Islet of Langerhans (tissue), 1 donor: ENCODE measurements around the gene RFNG.

Source experiments
- FAIRE-seq: peaks from one replicate; lab custom pipeline; 2011; peaks lifted over from hg19 to GRCh38; lab: Jason Lieb, UNC

The RFNG gene

DNA sequence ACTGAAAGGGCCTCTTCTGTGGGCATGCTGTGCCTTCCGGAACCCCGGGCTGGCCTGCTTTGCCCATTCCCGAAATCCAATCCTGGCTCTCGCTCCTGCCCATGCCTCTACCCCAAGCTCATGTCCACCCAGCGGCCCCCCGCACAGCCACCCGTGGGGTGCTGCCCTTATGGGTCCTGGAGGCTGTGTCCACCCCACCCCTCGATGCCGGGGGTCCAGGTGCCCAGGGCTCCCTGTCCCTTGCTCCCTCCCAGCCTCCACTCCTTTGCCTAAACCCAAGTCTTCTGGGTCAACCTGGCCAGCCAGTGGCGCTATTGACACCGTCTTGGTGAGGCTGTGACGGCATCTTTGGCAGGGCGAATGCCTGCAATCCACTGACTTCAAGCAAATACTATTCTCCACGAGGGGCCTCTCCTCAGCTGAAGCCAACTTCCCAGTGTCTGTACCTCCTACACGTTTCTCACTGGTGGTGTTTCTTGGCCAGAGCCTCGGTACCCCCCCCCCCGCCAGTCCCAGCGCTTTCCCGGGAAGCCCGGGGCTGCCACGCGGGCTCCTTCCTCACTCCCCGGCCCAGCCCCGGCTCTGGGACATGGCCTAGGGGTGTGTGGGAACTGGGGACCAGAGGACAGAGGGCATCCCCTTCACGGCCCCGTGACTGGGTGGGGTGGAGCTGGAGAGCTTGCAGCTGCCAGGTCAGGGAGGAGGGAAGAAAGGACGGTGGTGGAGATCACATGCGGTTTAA, 26.2 kb upstream of the RFNG start:
- FAIRE-seq: no peak

DNA sequence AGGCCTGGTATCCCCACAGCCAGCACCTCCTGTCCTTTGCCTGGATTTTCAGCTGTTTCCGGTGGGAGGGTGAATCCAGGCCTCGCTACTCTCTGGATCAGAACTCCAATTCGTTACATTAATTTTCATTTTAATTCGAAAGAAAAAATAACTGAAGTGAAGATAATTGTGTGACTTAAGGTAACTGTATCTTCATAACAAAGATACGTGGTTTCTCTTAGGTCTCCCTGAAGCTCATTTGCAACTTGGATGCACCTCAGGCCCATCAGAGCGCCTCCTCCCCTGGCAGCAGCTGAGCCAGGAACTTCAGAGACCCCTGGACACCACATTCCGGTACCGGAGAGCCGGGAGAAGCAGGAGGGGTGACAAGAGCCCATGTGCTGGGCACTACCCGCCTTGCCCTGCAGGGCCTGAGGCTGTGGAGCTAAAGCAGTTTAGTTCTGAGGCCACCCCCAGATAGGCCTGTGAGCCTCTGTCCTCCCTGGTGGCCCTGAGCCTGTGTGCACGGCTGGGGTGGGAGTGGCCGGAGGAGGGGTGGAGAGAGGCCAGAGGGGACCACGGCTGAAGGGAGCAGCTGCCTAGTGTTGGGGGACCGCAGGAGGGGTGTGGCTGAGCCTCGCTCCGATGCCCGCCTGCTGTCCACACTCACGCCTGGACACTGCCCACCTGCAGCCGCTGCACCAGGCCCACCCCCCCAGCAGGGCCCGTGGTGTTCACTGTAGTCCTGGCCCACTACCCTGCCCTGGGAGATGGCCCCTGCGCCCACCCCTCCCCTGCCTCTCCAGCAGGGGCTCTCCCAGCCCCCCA, 25.4 kb upstream of the RFNG start:
- FAIRE-seq: no peak

DNA sequence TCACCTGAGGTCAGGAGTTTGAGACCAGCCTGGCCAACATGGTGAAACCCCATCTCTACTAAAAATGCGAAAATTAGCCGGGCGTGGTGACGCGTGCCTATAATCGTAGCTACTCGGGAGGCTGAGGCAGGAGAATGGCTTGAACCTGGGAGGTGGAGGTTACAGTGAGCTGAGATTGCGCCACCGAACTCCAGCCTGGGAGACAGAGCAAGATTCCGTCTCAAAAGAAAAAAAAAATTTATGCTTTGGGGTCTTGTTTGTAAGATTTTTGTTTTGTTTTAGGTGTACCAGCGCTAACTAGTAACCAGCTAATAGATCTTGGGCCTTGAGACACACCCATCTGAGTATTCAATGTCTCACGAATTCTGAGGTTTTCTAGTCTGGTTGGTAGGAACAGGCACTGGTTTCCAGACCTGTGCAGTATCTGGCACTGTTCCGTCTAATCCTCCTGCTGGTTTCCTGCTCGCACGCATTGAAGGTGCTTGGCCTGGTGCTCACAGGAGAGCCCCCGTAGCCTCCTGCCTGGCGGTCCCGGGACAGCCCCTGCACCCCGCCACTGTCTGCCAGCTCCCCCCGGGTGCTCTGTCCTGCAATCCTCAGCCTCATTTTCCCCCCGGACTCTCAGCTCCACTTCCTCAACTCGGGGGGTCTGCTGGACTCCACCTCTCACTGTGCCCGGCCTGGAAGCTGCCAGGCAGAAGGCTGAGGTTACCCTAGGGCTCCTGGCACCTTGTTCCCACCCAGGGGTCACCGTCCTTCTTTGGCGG, 24.6 kb upstream of the RFNG start:
- no peak for FAIRE-seq

DNA sequence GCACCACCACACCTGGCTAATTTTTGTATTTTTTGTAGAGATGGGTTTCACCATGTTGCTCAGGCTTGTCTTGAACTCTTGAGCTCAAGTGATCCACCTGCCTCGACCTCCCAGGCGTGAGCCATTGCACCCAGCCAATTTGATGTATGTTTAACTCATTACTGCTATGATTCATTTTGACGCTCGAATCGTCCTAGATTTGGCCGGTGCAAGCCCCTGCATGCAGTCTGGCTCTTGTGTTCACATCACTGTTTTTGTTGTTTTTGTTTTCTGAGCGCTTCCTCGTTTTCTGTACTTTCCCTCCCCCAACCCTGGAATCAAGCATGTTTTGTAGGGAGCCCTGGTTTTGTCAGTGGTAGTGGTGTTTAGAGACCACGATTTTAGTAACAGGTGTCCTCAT, 21.8 kb upstream of the RFNG start:
- no peak for FAIRE-seq

DNA sequence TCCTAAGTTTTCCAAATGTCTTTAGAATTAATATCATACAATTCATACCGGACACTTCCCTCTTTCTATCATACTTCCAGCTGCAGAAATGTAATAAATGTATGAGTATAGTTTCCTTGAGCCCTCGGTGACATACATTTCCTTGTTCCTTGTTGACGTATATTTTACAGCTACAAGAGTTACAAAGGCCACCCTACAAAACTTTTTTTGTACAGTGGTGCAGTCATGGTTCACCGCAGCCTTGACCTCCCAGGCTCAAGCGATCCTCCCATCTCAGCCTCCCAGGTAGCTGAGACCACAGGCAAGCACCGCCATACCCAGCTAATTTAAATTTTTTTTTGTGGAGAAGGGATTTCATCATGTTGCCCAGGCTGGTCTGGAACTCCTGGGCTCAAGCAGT, 21.2 kb upstream of the RFNG start:
- no peak for FAIRE-seq

DNA sequence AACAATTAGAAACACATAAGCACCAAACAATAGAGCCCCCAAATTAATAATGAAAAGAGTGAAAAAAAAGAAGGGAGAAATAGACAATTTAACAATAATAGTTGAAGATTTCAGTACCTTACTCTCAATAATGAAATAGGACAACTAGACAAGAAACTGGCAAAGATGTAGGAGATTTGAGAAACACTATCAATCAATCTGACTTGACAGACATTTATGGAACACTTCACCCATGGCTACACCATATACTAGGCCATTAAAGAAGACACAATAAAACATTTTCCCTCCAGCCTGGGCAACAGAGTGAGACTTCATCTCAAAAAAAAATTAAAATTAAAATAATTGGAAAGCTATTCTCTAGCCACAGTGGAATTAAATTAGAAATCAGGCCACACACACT, 19.0 kb upstream of the RFNG start:
- no peak for FAIRE-seq

DNA sequence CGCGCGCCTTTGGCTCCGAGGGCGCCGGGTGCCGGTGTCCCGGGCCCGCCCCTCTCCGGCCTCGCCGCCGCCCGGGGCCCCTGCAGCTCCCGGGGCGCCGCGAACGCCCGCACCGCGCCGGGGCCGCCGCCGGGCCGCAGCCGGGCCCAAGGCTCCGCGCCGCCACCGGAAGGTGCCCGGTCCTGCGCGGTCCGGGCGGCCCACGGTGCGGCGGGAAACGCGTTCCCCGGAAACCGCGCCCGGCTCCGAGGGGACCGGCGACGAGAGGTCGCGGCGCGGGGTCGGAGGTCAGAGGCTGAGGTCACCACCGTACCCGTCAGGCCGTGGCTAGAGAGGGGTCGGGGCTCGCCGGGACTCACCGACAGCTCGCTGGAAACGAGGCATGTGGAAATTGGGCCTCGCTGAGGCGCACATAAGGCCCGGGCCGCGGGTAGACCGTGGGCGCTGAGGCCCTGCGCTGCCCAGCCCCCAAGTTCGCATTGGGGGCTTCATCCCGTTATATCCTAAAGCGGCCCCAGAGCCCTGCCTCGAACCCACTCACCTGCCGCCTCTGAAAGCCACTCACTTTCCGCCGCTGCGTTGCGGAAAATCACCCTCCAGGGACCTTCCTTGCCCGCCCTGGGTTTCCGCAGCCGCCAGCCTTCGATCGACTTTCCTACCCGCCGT, 14.2 kb upstream of the RFNG start, which contains the start of gene DUS1L:
Gene DUS1L (minus strand): TSS at position 167 of the 666 bp plus-strand sequence. CDS start 745 bp downstream, outside the sequence.
- no peak for FAIRE-seq

DNA sequence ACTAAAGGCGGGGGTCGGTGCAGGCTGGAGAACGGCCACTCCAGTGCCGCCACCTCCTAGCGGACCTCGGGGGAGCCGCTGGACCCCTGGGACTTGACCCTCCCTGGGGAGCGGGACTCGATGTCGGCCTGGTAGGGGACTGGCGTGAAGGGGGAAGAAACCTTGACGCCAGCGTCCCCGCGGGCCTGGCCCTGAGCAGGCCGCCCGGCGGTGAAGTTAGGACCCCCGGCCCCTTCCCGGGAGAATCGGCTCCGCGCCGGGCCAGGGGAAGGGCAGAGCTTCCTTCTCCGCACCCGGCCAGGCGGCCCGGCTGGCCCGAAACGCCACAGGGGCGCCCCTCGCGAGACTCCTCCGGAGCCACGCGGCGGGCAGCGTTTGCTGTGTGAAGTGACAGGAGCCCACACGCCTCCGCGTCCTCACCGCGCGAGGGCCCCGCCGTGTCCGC, 13.6 kb upstream of the RFNG start:
- FAIRE-seq: no peak

DNA sequence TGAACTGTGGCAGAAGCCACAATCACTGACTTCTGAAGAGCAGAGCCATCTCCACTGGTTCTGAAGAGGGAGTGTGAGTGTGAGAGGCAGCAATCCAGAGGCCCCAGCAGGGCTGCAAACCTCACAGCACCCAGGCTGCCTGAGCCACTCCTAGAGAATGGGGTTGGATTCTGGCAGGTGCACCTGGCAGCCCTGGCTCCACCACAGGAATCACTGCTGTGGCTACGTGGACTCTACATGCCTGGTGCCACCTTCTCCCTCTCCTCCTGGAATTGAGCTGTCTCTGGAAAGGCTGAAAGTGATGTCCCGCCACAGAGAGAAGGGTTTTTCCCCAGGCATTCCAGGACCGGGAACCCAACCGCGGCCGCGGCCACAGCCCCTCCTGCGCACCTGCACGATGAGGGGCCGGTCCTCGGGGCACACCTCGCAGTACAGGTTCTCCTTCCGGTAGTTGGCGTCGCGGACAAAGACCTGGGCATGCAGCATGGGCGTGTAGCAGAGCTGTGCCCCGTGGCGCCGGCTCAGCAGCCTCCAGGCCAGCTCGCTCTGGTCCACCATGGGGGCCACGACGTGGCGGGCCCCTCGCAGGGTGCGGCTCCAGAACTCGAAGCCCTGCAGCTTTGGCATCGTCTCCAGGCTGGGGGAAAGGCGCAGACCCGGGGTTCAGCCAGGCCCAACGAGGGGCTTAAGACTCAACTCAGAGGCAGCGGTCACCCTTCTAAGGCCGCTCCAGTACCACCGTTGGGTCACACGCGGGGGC, 13.0 kb upstream of the RFNG start:
- FAIRE-seq: no peak

DNA sequence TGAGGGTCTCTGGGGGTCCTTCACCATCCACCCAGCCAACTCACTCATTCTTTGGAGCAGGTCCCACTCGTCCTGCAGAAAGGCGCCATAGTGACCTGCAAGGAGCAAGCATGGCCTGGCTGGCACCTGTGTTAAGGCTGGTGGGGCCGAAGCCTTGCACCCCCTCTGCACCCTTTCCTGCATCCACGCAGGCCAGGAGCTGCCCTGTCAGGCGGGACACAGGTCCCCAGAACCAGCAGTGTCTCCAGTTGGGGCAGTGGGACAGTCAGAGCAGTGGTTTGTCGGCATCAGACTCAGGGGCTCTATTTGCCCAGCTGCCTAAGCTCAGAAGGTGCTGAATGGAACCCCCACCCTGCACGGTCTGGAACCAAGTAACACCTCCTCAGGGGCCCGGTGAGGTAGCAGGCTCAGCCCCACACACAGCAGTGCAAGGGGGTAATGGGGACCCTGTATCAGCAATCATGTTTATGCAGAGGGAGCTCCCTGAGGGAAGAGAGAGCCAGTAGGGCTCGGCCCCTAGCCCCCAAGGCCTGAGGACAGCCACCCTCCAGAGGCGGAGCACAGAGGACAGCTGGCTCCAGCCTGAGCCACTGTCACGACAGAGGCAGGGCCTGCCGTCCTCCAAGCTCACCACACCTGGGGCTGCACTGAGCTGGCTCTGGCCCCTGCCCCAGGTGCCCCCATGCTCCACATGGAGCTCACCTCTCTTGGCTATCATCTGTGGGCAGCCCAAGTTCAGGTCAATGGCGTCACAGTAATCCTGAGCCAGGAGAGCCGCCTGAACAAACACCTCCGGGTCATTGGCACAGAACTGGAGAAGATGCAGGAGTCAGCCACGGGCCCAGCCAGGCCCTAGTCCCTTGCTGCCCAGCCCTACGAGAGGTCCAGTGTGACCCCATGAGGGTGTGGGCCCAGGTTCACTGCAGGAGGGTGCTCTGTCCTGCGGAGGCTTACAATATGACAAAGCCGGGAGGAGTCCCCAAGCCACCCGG, 12.1 kb upstream of the RFNG start:
- FAIRE-seq: no peak

DNA sequence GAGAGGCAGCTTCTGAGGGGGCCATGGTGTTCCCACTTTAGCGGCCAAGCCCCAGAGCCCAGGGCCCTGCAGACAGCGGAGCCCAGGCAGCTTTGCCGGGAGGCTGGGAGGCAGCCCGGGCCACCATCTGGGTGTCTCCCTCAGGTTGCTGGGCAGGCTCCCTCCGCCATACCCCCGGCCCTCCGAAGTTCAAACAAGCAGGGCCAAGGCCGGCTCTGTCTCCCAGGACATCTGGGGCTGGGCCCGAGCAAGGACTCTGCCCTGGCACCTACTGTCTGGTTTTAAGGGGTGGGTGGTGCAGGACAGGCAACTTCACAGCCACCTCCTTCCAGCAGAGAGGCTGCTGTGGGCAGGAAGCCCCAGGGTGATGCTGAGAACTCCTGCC, 11.4 kb upstream of the RFNG start:
- no peak for FAIRE-seq

DNA sequence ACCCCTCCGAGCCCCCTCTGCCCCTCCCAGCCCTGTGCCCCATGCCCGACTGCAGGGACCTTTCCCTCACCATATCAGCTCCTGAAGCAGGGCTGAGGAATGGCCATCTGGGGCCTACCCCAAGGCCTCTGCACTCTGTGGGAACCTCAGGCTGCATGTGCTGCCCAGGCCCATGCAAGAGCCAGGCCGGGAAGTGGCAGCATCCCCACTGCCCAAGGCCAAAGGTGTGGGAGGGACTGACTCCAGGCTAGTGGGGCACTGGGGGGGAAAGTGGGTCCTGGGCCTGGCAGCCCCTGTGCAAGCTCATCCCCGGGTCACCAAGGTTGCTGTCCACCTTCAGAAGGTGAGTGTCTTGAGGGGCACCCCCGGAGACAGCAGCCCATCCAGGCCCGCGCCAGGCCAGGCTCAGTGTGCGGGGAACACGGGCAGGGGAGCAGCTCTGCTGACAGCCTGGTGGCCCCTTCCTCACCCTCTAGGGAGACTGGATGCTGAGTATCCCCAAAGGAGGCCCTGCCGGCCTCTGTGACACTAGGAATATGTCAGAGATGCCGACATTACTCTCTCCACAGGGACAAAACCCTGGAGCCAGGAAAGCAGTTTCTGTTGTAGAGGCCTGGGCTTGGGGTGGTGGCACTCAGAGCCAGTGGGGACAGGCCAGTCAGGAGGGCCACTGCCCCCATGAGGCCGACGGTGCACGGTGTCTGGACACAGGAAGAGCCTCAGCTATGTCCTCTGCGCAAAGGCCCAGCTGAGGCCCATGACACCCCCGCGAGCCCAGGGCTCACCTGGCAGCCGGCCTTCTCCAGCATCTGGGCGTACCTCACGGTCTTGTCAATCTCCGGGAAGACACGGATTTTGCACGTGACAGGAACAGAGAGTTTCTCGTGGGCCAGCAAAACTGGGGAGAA, 10.7 kb upstream of the RFNG start:
- no peak for FAIRE-seq

DNA sequence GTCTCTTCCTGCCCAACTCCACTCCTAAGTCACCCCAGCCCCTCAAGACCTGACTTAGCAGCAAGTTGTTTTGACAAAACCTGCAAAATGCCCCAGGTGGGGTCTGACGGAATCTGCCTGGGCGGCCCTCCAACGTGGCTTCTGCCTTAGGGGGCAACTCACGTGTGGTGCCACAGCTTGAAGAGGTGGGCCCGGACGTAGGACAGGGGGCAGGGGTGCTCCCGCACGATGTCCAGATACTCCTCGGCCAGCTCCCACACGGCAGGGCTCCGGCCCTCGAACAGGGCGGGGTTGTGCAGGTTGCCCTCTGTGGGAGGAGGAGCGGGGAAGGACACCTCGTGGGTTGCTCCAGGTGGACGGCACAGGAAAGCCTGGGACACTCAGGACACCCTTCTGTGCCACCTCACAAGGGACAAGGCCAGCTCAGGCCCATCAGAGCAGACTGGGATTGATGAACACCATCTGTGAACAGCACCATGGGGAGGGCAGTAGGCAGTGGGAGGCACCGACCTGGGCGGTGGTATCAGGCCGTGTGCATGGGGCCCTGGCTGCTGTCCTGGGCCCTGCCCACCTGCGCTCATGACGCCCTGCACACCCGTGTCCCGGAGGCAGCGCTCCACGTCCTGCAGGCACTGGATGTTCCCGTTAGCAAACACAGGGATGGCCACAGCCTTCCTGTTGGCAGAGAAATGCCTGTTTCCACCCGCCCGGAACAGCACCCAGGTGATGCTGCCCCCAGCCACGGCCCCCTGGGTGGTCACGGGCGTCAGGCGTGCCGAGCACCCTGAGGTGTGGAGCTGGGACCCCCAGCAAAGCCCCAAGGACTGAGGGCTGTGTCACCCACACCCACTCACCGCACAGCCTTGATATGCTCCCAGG, 9.7 kb upstream of the RFNG start:
- no peak for FAIRE-seq

DNA sequence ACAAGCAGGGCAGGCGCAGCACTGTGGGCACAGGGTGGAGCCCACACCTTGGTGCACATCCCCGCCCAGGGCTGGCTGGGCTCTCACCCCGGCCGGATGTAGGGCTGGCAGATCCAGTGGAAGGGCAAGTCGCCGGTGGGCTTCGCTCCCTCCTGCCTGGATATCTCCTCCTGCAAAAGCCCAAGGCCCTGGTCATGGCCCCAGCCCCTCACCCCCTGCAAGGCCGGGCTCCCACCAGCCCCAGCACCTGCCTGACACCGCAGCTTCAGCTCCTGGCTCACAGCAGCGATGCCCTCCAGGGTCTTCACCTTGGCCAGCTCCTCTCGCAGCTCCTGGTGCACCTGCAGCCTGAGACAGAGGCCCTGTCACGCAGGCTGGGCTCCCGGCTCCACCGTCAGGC, 9.0 kb upstream of the RFNG start:
- no peak for FAIRE-seq

DNA sequence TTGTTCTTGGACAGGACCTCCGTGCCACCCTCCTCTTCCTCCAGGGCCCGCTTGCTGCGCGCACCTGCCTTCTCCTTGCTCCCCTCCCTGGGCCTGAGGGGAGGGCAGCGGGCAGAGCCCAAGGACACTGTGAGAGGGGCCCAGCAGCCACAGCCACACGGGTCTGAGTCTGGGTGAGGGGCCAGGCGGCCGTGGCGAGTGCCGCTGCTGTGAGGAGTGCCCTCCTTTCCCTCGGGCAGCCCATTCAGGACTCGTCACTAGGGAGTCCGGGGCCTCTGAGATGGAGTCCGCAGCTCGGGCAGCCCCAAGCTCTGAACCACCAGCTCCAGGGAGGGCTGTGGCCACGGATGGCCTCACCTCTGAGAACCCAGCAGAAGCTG, 8.4 kb upstream of the RFNG start:
- no peak for FAIRE-seq

DNA sequence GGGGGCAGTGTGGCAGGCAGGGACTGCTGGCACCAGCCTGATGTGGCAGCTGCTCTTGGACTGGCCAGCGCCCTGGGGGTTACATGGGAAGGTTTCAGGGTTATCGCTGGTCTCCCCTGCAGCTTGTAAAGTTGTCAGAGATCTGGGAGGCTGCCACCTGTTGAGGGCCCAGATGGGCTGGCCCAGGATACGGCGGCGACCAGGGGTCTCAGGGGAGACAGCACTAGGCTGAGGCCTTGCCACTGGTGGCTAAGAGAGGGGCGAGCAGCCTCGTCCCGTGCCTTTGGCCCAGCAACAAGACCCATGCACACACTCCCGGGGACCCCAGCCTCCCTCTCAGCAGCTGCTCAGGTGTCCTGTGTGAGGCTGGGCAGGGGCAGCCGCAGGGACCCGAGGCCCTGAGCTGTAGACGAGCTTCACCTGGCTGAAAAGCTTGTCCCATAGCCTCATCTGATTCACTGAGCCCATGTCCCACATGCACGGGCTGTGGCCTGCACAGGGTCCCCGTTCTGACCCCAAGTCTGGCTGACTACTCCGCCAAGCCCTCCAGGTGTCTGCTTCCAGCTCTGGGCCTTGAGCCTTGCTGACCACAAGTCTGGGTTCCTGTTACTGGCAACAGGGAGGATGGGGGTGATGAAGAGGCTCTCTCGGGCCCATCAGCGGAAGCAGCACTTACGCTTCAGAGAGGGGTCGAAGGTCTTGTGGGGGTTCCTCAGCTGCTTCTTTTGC, 7.8 kb upstream of the RFNG start:
- no peak for FAIRE-seq

DNA sequence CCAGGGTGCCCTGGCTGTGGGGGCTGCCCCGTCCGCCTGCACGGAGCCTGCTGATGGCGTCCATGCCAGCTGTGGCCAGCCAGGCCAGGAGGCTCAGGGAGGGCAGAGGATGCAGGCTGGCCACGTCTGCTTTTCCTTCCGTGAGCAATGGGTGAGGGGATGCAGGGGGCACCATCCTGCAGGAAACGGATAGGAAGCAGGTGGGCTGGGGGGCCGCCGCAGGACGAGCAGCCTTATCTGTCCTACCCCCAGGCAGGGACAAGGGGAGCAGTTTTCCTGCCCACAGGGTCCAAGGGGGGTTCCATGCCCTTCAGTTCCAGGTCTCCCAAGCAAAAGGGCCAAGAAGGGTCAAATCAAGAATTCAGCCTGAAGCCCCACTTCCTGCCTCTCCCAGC, 7.2 kb upstream of the RFNG start:
- no peak for FAIRE-seq
